Measurements from ENCODE around the gene CDC16. TPM values are rescaled to one million over a fixed set of nuclear protein-coding genes. Genes with fewer than 3 reads are reported as not detected.

Gene CDC16
- total and polyA plus RNA-seq, 9 donors: 50.4 to 82.2 (median 67.9) TPM

- Histone ChIP-seq H3K36me3 (ENCODE audit: control insufficient read depth, insufficient read depth, low read length) (peaks cover 61% of the 10 kb centered on the region), H3K27ac (ENCODE audit: low read length) (no peak overlapping the region), H3K27me3 (ENCODE audit: control insufficient read depth, insufficient read depth, low read length) (no peaks in the 10 kb centered on the region), H3K4me1 (ENCODE audit: control insufficient read depth, insufficient read depth, low read length) (no peaks in the 10 kb centered on the region), H3K4me3 (ENCODE audit: low read length) (no peak overlapping the region), H3K9me3 (replicated peaks; ENCODE audit: control insufficient read depth, low read depth, low read length) (no peaks in the 10 kb centered on the region)
- DNase-seq: no peak
- 100% methylated on average over 1 of the region's 2 CpGs for WGBS (ENCODE audit: insufficient coverage)
These were observed 38.3 kb downstream of the CDC16 start for GRCh38 chr13:114272977-114273376.

DNA sequence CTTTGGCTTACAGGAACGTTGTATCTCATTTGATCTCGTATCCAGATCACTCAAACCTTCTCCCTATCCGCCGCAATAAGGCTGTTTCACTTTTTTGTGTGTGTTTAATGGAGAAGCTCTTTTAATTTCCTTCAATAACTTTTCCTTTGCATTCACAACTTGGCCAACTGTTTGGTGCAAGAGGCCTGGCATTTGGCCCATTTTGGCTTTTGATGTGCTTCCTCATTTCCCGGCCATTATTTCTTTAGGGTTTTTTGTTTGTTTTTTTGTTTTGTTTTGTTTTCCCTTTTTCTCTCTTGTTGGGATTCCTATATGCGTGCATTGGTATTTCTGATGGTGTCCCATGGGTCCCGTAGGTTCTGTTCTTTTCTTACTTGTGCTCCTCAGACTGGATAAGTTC is 40.6 kb downstream of the CDC16 start:
- 100% methylated on average over 1 of the region's 7 CpGs for WGBS (ENCODE audit: insufficient coverage)
- H3K4me3 ChIP-seq (ENCODE audit: low read length): no peak overlapping the region
- DNase-seq: no peak
- H3K27me3 ChIP-seq (ENCODE audit: control insufficient read depth, insufficient read depth, low read length): no peaks in the 10 kb centered on the region
- no peak overlapping the region for H3K27ac ChIP-seq (ENCODE audit: low read length)
- H3K9me3 ChIP-seq (replicated peaks; ENCODE audit: control insufficient read depth, low read depth, low read length): no peaks in the 10 kb centered on the region
- H3K36me3 ChIP-seq (ENCODE audit: control insufficient read depth, insufficient read depth, low read length): peaks cover 40% of the 10 kb centered on the region
- peaks cover under 1% of the 10 kb centered on the region for H3K4me1 ChIP-seq (ENCODE audit: control insufficient read depth, insufficient read depth, low read length)

DNA sequence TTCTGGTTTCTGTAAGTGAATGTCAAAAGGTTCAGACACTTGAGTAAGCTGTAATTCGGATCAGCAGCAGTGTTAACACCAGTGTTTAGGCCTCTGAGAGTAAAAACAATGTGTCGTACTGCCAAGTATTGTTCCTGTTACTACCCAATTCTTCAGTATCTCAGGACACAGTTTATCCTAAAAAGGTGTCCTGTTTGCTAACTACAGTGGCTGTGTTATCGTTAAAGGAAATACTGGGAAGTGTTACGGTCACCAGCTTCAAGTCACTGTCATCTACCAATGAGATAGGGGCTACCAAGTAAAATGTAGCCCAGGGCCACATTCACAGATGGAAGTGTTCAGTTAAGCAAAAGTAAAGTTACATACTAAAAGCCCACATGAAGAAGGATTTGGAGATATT is 44.4 kb downstream of the CDC16 start:
- Histone ChIP-seq H3K36me3 (ENCODE audit: control insufficient read depth, insufficient read depth, low read length) (peaks cover 27% of the 10 kb centered on the region), H3K27ac (ENCODE audit: low read length) (no peak overlapping the region)
- 60% methylated on average over 2 of the region's 4 CpGs for WGBS (ENCODE audit: insufficient coverage)

GRCh38 chr13:114279758-114280355 is 45.2 kb downstream of the CDC16 start:
- DNase-seq: no peak
- Histone ChIP-seq H3K4me1 (ENCODE audit: control insufficient read depth, insufficient read depth, low read length) (peaks cover 8% of the 10 kb centered on the region), H3K36me3 (ENCODE audit: control insufficient read depth, insufficient read depth, low read length) (peaks cover 29% of the 10 kb centered on the region), H3K27me3 (ENCODE audit: control insufficient read depth, insufficient read depth, low read length) (no peaks in the 10 kb centered on the region), H3K27ac (ENCODE audit: low read length) (no peak overlapping the region), H3K9me3 (replicated peaks; ENCODE audit: control insufficient read depth, low read depth, low read length) (no peaks in the 10 kb centered on the region), H3K4me3 (ENCODE audit: low read length) (no peak overlapping the region)
- WGBS (ENCODE audit: insufficient coverage): 100% methylated on average over 1 of the region's 2 CpGs

More for the DNA sequence above, 44.4 kb downstream of the CDC16 start:
- no peak for DNase-seq
- no peaks in the 10 kb centered on the region for H3K27me3 ChIP-seq (ENCODE audit: control insufficient read depth, insufficient read depth, low read length)
- peaks cover 8% of the 10 kb centered on the region for H3K4me1 ChIP-seq (ENCODE audit: control insufficient read depth, insufficient read depth, low read length)
- H3K4me3 ChIP-seq (ENCODE audit: low read length): no peak overlapping the region
- H3K9me3 ChIP-seq (replicated peaks; ENCODE audit: control insufficient read depth, low read depth, low read length): no peaks in the 10 kb centered on the region

GRCh38 chr13:114281351-114282040 is 46.8 kb downstream of the CDC16 start, which contains the start of gene UPF3A:
UPF3A (plus strand) TSS chr13:114281601; CDS start chr13:114281640, 39 bp downstream.
- Histone ChIP-seq H3K4me3 (ENCODE audit: low read length) (peak within 1 kb of the TSS; percentile 76), H3K27ac (ENCODE audit: low read length) (peak within 1 kb of the TSS; percentile 95), H3K9me3 (replicated peaks; ENCODE audit: control insufficient read depth, low read depth, low read length) (no peaks in the 10 kb centered on the region), H3K36me3 (ENCODE audit: control insufficient read depth, insufficient read depth, low read length) (peaks cover 21% of the 10 kb centered on the region), H3K4me1 (ENCODE audit: control insufficient read depth, insufficient read depth, low read length) (peaks cover 8% of the 10 kb centered on the region), H3K27me3 (ENCODE audit: control insufficient read depth, insufficient read depth, low read length) (no peaks in the 10 kb centered on the region)
- peak; percentile 97 for DNase-seq
- under 1% methylated on average over 56 of the region's 89 CpGs for WGBS (ENCODE audit: insufficient coverage)

DNA sequence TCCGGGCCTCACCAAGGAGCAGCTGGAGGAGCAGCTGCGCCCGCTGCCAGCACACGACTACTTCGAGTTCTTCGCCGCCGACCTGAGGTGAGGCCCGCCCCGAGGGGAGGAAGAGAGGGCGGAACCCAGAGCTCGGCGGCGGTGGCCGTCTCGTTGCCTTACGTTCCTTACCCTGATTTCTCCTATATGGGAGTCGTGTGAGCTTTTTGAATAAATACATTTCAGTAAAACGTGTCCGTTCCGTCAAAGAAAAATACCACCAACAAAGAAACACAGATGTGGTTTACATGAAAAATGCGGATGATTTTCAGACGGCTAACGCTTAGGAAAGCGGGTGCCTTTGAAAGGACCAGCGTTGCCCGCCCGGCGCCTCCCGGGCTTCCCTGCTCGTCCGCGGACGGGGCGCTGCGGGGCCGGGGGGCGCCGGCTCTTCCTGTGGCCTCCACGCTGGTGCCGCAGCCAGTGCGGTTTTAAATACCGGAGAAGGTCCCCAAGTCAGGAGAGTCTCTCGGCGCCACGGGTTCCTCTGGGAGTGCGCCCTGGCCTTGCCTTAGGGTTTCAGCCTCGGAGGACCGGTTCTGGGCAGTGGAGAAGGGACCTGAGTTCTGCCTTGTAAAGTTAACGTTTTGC is 47.5 kb downstream of the CDC16 start:
- peaks cover 8% of the 10 kb centered on the region for H3K4me1 ChIP-seq (ENCODE audit: control insufficient read depth, insufficient read depth, low read length)
- peaks cover 24% of the 10 kb centered on the region for H3K36me3 ChIP-seq (ENCODE audit: control insufficient read depth, insufficient read depth, low read length)
- H3K4me3 ChIP-seq (ENCODE audit: low read length): peak overlapping the region; percentile 76
- under 1% methylated on average over 28 of the region's 50 CpGs for WGBS (ENCODE audit: insufficient coverage)
- DNase-seq: peak; percentile 86
- no peaks in the 10 kb centered on the region for H3K27me3 ChIP-seq (ENCODE audit: control insufficient read depth, insufficient read depth, low read length)
- H3K27ac ChIP-seq (ENCODE audit: low read length): peak overlapping the region; percentile 92
- no peaks in the 10 kb centered on the region for H3K9me3 ChIP-seq (replicated peaks; ENCODE audit: control insufficient read depth, low read depth, low read length)

- DNase-seq: no peak
- 100% methylated on average over 1 of the region's 3 CpGs for WGBS (ENCODE audit: insufficient coverage)
- no peaks in the 10 kb centered on the region for H3K9me3 ChIP-seq (replicated peaks; ENCODE audit: control insufficient read depth, low read depth, low read length)
These were observed 48.9 kb downstream of the CDC16 start for GRCh38 chr13:114283576-114283975.

DNA sequence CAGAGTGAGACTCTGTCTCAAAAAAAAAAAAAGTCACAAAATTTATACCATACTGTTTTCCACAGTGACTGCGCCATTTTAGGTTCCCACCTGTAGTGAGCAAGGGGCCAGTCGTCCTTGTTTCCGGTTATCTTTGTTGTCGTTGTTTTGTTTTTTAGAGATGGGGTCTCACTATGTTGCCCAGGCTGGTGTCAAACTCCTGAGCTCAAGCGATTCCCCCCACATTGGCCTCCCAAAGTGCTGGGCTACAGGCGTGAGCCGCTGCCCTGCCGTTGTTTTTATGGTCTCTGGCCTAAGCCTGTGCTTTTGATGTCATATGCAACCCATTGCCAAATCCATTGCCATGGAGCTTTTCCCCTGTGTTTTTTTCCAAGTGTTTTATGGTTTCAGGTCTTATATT is 50.0 kb downstream of the CDC16 start:
- Histone ChIP-seq H3K9me3 (replicated peaks; ENCODE audit: control insufficient read depth, low read depth, low read length) (no peaks in the 10 kb centered on the region), H3K27me3 (ENCODE audit: control insufficient read depth, insufficient read depth, low read length) (no peaks in the 10 kb centered on the region), H3K36me3 (ENCODE audit: control insufficient read depth, insufficient read depth, low read length) (peaks cover 43% of the 10 kb centered on the region), H3K27ac (ENCODE audit: low read length) (no peak overlapping the region), H3K4me1 (ENCODE audit: control insufficient read depth, insufficient read depth, low read length) (peaks cover 8% of the 10 kb centered on the region), H3K4me3 (ENCODE audit: low read length) (no peak overlapping the region)
- 62% methylated on average over 4 of the region's 8 CpGs for WGBS (ENCODE audit: insufficient coverage)
- DNase-seq: no peak

More at GRCh38 chr13:114283576-114283975, 48.9 kb downstream of the CDC16 start:
- H3K27ac ChIP-seq (ENCODE audit: low read length): no peak overlapping the region
- H3K27me3 ChIP-seq (ENCODE audit: control insufficient read depth, insufficient read depth, low read length): no peaks in the 10 kb centered on the region
- H3K36me3 ChIP-seq (ENCODE audit: control insufficient read depth, insufficient read depth, low read length): peaks cover 38% of the 10 kb centered on the region
- no peak overlapping the region for H3K4me3 ChIP-seq (ENCODE audit: low read length)
- H3K4me1 ChIP-seq (ENCODE audit: control insufficient read depth, insufficient read depth, low read length): peaks cover 8% of the 10 kb centered on the region

DNA sequence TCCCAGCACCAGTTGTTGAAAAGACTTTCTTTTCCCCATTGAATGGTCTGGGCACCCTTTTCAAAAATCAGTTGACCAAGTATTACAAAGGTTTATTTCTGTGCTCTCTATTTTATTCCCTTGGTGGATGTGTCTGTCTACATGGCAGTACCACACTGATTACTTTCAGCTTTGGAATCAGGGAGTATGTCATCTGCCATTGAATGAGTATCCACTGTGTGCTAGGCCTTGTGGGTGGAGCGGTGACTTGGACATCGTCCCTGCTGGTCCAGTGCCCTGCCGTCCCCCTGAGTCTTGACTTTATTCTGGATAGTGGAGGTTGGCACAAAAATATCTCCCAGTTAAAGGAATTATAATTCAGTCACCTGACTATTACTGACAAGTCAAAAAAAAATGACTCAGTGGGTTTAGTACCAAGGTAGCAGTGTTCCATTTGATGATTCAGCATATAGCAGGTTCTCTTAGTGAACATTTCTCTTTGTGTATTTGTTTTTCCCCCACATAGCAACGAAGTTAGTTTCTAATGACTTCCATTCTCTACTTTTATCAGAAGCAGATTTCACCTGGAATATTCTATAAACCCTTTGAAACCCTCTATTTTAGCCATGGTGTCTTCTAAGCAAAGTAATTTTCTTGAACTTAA is 50.6 kb downstream of the CDC16 start:
- H3K27ac ChIP-seq (ENCODE audit: low read length): no peak overlapping the region
- peaks cover 8% of the 10 kb centered on the region for H3K4me1 ChIP-seq (ENCODE audit: control insufficient read depth, insufficient read depth, low read length)
- no peak for DNase-seq
- H3K36me3 ChIP-seq (ENCODE audit: control insufficient read depth, insufficient read depth, low read length): peaks cover 48% of the 10 kb centered on the region
- H3K4me3 ChIP-seq (ENCODE audit: low read length): no peak overlapping the region
- H3K9me3 ChIP-seq (replicated peaks; ENCODE audit: control insufficient read depth, low read depth, low read length): no peaks in the 10 kb centered on the region
- no peaks in the 10 kb centered on the region for H3K27me3 ChIP-seq (ENCODE audit: control insufficient read depth, insufficient read depth, low read length)
- WGBS (ENCODE audit: insufficient coverage): no CpG with 5 or more reads among the region's 4 CpGs

GRCh38 chr13:114286808-114287207 is 52.1 kb downstream of the CDC16 start:
- Histone ChIP-seq H3K27ac (ENCODE audit: low read length) (no peak overlapping the region), H3K9me3 (replicated peaks; ENCODE audit: control insufficient read depth, low read depth, low read length) (no peaks in the 10 kb centered on the region), H3K27me3 (ENCODE audit: control insufficient read depth, insufficient read depth, low read length) (no peaks in the 10 kb centered on the region), H3K4me3 (ENCODE audit: low read length) (no peak overlapping the region), H3K4me1 (ENCODE audit: control insufficient read depth, insufficient read depth, low read length) (peaks cover 2% of the 10 kb centered on the region), H3K36me3 (ENCODE audit: control insufficient read depth, insufficient read depth, low read length) (peaks cover 50% of the 10 kb centered on the region)
- no peak for DNase-seq
- 83% methylated on average over 8 of the region's 8 CpGs for WGBS (ENCODE audit: insufficient coverage)

Data from muscle of leg (tissue), 11 donors.